ENCODE results near the gene AZU1. TPM values are rescaled to one million over a fixed set of nuclear protein-coding genes. Genes with fewer than 3 reads are reported as not detected.
A peak's percentile ranks its signal among the peaks of the same experiment; 100 is the strongest.

Gene AZU1
- total RNA-seq, 4 donors from 2014 or later: not detected

DNA sequence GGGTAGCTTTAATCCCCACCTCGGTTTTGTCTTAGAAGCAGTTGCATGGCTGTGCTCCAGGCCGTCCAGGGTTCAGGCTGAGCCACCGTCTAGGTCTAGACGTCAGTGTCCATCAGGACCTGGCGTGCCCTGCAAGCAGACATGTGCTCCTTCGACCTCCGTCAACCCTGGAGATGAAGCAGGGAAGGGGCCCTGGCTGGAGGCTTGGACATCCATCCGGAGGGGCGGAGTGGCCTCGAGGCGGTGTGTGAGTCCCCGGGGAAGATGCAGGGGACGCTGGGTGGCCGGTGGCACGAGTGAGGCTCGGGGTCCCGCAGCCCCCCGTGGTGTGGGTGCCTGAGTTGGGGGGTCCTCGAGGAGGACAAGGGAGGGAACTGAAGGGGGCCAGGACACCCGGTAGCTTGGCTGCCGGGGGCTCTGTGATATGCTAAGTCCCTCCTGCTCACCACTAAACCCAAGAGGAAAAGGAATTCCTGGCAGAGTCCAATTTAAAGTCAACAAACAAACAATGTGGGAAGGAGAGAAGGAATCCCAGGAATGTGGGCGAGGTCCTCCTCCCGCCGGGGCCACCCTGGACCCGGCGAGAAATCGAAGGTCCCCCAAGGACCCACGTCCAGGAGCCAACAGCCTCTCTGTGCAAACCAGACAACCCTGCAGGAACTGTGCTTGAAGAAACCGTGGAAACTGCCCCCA lies 45.3 kb upstream of the AZU1 start:
- no peak for TF ChIP-seq POLR2A (IDR thresholded peaks at IDR 0.05)
- TF ChIP-seq, protein P1, sequence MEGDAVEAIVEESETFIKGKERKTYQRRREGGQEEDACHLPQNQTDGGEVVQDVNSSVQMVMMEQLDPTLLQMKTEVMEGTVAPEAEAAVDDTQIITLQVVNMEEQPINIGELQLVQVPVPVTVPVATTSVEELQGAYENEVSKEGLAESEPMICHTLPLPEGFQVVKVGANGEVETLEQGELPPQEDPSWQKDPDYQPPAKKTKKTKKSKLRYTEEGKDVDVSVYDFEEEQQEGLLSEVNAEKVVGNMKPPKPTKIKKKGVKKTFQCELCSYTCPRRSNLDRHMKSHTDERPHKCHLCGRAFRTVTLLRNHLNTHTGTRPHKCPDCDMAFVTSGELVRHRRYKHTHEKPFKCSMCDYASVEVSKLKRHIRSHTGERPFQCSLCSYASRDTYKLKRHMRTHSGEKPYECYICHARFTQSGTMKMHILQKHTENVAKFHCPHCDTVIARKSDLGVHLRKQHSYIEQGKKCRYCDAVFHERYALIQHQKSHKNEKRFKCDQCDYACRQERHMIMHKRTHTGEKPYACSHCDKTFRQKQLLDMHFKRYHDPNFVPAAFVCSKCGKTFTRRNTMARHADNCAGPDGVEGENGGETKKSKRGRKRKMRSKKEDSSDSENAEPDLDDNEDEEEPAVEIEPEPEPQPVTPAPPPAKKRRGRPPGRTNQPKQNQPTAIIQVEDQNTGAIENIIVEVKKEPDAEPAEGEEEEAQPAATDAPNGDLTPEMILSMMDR (IDR thresholded peaks at IDR 0.05): no peak
- WGBS, 2 donors: 19 to 26% methylated on average over 29 of the region's 29 CpGs
- Histone ChIP-seq H3K4me3 (replicated peaks in 1 of 3) (peak overlapping the region in 1 of 3 donors; percentile 9), H3K27ac (peak overlapping the region; percentile 7 to 86 (median 66)), H3K27me3 (no peaks in the 10 kb centered on the region), H3K9me3 (no peaks in the 10 kb centered on the region), H3K4me1 (peaks cover 33 to 53% of the 10 kb centered on the region in 2 donors), H3K36me3 (no peaks in the 10 kb centered on the region)
- intact Hi-C loops (cut with DNase I): no loop called here
- DNase-seq: peak; percentile 54 to 68

DNA sequence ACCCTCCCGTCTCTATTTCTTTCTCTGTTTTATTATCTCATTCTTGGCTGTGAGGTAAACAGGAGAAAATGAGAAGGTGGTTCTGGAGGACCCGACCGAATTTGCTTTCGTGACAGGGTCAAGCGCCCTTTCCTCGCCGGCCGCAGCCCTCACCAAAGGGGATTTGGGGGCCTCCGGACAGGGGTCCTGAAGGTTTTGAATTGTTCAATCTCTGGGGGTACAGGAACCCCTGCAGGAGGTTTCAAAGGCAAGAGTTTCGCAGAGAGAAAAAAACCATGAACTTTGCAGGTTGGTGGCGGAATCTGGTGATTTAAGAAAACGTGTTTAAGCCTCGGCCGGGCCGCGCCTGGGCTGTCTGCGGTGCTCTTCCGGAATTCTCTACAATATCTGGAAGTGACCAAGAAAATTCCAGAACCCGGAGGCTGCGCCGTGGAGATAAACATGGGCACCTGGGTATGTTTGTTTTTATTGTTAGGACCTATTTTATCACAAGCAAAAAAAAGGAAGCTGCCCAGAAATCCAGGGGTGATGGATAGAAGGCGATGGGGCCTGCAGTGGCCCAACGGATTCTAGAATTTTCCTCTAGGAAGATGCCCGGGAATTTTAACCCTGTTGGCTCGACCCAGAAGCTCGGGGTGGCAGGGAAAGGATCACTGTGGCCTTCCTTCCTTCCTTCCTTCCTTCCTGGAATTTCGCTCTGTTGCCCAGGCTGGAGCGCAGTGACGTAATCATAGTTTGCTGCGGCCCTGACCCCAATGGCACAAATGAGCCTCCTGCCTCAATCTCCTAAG lies 44.6 kb upstream of the AZU1 start:
- no peak for DNase-seq
- Histone ChIP-seq H3K4me1 (peaks cover 33 to 53% of the 10 kb centered on the region in 2 donors), H3K4me3 (replicated peaks in 1 of 3) (peak overlapping the region in 1 of 3 donors; percentile 9), H3K27me3 (no peaks in the 10 kb centered on the region), H3K9me3 (no peaks in the 10 kb centered on the region), H3K36me3 (no peaks in the 10 kb centered on the region), H3K27ac (peak overlapping the region; percentile 7 to 86 (median 66))
- TF ChIP-seq, protein P1 (IDR thresholded peaks at IDR 0.05): no peak
- no peak for TF ChIP-seq POLR2A (IDR thresholded peaks at IDR 0.05)
- WGBS, 2 donors: 63 to 67% methylated on average over 30 of the region's 30 CpGs
- intact Hi-C loops (cut with DNase I): no loop called here

DNA sequence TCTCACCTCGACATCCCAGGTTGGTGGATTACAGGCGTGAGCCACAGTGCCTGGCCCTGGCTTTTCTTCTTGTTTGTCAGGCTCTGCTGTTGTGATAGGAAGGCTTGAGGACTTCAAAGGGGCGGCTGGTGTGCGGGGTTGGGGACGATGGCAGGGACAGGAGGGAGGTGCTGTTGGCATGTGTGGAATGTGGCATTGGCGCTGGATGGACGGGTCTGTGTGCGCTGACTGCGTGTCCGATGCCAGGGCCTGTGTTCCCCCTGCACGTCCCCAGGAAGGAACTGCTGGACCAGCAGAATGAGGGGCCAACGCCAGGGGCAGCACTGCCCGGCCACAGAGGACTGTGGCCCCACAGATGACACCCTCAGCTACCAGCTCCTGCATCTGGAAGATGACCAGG lies 43.1 kb upstream of the AZU1 start:
- WGBS, 2 donors: 46 to 61% methylated on average over 6 to 10 of the region's 13 CpGs

DNA sequence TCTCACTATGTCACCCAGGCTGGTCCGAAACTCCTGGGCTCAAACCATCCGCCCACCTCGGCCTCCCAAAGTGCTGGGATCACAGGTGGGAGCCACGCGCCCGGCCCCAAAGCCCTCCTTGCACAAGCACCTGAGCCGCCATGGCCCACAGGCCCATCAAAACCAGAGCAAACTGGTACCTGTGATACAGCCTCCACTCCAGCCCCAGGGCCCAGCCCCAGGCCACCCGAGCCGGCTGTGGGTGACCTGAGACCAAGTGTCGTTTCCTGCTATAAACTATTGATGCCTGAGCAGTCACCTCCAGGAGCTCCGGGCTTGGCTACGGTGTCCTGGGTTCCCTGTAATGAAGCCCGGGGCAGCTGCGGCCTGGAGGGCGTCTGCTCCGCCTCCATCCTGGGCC lies 40.1 kb upstream of the AZU1 start:
- no peak for DNase-seq
- no peak overlapping the region for H3K27ac ChIP-seq
- TF ChIP-seq, protein P1 (IDR thresholded peaks at IDR 0.05): no peak
- intact Hi-C loops (cut with DNase I): no loop called here
- 94 to 96% methylated on average over 14 to 15 of the region's 16 CpGs for WGBS, 2 donors
- no peak overlapping the region for H3K4me3 ChIP-seq (replicated peaks in 1 of 3)
- no peaks in the 10 kb centered on the region for H3K36me3 ChIP-seq
- H3K4me1 ChIP-seq: peaks cover 22 to 57% of the 10 kb centered on the region in 2 donors
- H3K9me3 ChIP-seq: no peaks in the 10 kb centered on the region
- no peaks in the 10 kb centered on the region for H3K27me3 ChIP-seq

More for the DNA sequence above, 43.1 kb upstream of the AZU1 start:
- intact Hi-C loops (cut with DNase I): no loop called here
- peak; percentile 53 to 79 for DNase-seq
- no peaks in the 10 kb centered on the region for H3K9me3 ChIP-seq
- H3K4me1 ChIP-seq: peaks cover 32 to 54% of the 10 kb centered on the region in 2 donors
- no peaks in the 10 kb centered on the region for H3K27me3 ChIP-seq
- H3K27ac ChIP-seq: peak overlapping the region in 2 of 3 donors; percentile 37 to 86
- H3K4me3 ChIP-seq (replicated peaks in 1 of 3): no peak overlapping the region
- TF ChIP-seq POLR2A (IDR thresholded peaks at IDR 0.05): no peak
- H3K36me3 ChIP-seq: no peaks in the 10 kb centered on the region

DNA sequence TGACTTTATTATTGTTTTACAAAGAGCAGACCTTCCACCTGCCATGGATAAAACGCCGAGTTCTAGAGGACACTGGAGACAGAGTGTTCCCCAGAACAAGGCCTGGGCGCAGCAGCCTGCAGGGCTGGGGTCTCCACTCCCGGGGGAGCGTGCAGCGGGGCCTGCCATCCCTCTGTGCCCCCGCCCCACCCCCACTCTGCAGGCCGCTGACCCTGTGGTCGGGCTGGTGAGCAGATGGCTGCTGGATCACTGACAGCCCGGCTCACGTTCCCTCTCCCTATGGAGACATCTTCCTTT lies 39.0 kb upstream of the AZU1 start:
- 63% methylated on average over 11 of the region's 11 CpGs for WGBS, 2 donors
- Histone ChIP-seq H3K9me3 (no peaks in the 10 kb centered on the region), H3K4me1 (peaks cover 13 to 48% of the 10 kb centered on the region in 2 donors), H3K4me3 (replicated peaks in 1 of 3) (no peak overlapping the region), H3K36me3 (no peaks in the 10 kb centered on the region), H3K27ac (peak overlapping the region in 2 of 3 donors; percentile 56 to 74), H3K27me3 (no peaks in the 10 kb centered on the region)
- intact Hi-C loops (cut with DNase I): no loop called here
- DNase-seq: no peak
- TF ChIP-seq, protein P1 (IDR thresholded peaks at IDR 0.05): no peak
- no peak for TF ChIP-seq POLR2A (IDR thresholded peaks at IDR 0.05)

Measured in thyroid gland (tissue), 4 donors.